ENCODE results near the gene CROCC2. TPM values are rescaled to one million over a fixed set of nuclear protein-coding genes. Genes with fewer than 3 reads are reported as not detected.

The CROCC2 gene
- total RNA-seq, 2 experiments from 2014 or later: not detected

- no peak overlapping the region for H3K4me3 ChIP-seq (ENCODE audit: low read depth, low read length, poor library complexity, severe bottlenecking)
- H3K9me2 ChIP-seq (ENCODE audit: insufficient read depth, low read length): no peaks in the 10 kb centered on the region
- intact Hi-C loops (cut with micrococcal nuclease; ENCODE audit: unreplicated experiment): no loop called here
- no peak overlapping the region for H2AFZ ChIP-seq (ENCODE audit: low read length)
- H3K27ac ChIP-seq (ENCODE audit: low read depth, low read length, poor library complexity, severe bottlenecking): no peak overlapping the region
- no peaks in the 10 kb centered on the region for H3K36me3 ChIP-seq (ENCODE audit: insufficient read depth, low read length)
- no TSS peak for BruUV-seq (replicated peaks)
- no peaks in the 10 kb centered on the region for H4K20me1 ChIP-seq (ENCODE audit: insufficient read depth, low read length)
- no peak overlapping the region for H3K4me2 ChIP-seq (ENCODE audit: low read length)
- H3K4me1 ChIP-seq (ENCODE audit: insufficient read depth, low read length, poor library complexity, severe bottlenecking): no peaks in the 10 kb centered on the region
- DNase-seq (ENCODE audit: low spot score): no peak
- TF ChIP-seq CTCF (conservative IDR thresholded peaks at IDR 0.05; ENCODE audit: low read length) (no peak), EZH2phosphoT487 (IDR thresholded peaks at IDR 0.05; ENCODE audit: borderline replicate concordance, low read depth, low read length) (no peak)
- POLR2A ChIA-PET: no interaction called here
- H3K79me2 ChIP-seq (ENCODE audit: insufficient read depth, low read depth, low read length): no peaks in the 10 kb centered on the region
- H3K9me3 ChIP-seq (ENCODE audit: low read length): no peaks in the 10 kb centered on the region
- CTCF ChIA-PET (ENCODE audit: unreplicated experiment): no interaction called here
Observed at GRCh38 chr2:240909216-240909974, 3.3 kb downstream of the CROCC2 start.

GRCh38 chr2:240911641-240912265 lies 5.6 kb downstream of the CROCC2 start:
- intact Hi-C loops (cut with micrococcal nuclease; ENCODE audit: unreplicated experiment): no loop called here
- Histone ChIP-seq H3K4me3 (ENCODE audit: low read depth, low read length, poor library complexity, severe bottlenecking) (no peak overlapping the region), H3K4me2 (ENCODE audit: low read length) (no peak overlapping the region), H4K20me1 (ENCODE audit: insufficient read depth, low read length) (no peaks in the 10 kb centered on the region), H2AFZ (ENCODE audit: low read length) (no peak overlapping the region), H3K27ac (ENCODE audit: low read depth, low read length, poor library complexity, severe bottlenecking) (no peak overlapping the region), H3K9me3 (ENCODE audit: low read length) (no peaks in the 10 kb centered on the region), H3K79me2 (ENCODE audit: insufficient read depth, low read depth, low read length) (no peaks in the 10 kb centered on the region), H3K36me3 (ENCODE audit: insufficient read depth, low read length) (no peaks in the 10 kb centered on the region), H3K4me1 (ENCODE audit: insufficient read depth, low read length, poor library complexity, severe bottlenecking) (no peaks in the 10 kb centered on the region), H3K9me2 (ENCODE audit: insufficient read depth, low read length) (no peaks in the 10 kb centered on the region)
- CTCF ChIA-PET (ENCODE audit: unreplicated experiment): no interaction called here
- no TSS peak for BruUV-seq (replicated peaks)
- POLR2A ChIA-PET: no interaction called here
- no peak for TF ChIP-seq CTCF (conservative IDR thresholded peaks at IDR 0.05; ENCODE audit: low read length)
- no peak for TF ChIP-seq EZH2phosphoT487 (IDR thresholded peaks at IDR 0.05; ENCODE audit: borderline replicate concordance, low read depth, low read length)
- no peak for DNase-seq (ENCODE audit: low spot score)
